Measurements from ENCODE around the gene CASK.

DNA sequence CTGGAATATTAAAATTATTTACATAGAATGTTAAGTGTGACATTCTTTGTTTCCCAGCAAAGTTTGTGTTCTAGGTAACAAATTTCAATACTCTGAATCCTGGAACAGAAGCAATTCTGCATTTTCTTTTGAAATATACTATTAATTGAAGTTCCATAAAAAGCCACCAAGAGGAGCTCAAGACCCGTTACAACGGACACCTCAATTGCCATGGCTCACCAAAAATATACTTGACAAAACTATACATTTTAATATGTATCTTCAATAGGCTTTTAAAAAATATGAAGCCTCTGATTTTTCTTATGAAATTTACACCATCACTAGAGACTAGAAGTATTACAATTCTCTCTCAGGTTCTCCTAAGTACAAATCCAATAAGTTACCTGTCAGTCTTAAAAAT, 364.8 kb downstream of the CASK start:
- TF ChIP-seq, protein P1, sequence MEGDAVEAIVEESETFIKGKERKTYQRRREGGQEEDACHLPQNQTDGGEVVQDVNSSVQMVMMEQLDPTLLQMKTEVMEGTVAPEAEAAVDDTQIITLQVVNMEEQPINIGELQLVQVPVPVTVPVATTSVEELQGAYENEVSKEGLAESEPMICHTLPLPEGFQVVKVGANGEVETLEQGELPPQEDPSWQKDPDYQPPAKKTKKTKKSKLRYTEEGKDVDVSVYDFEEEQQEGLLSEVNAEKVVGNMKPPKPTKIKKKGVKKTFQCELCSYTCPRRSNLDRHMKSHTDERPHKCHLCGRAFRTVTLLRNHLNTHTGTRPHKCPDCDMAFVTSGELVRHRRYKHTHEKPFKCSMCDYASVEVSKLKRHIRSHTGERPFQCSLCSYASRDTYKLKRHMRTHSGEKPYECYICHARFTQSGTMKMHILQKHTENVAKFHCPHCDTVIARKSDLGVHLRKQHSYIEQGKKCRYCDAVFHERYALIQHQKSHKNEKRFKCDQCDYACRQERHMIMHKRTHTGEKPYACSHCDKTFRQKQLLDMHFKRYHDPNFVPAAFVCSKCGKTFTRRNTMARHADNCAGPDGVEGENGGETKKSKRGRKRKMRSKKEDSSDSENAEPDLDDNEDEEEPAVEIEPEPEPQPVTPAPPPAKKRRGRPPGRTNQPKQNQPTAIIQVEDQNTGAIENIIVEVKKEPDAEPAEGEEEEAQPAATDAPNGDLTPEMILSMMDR (IDR thresholded peaks at IDR 0.05): peak; percentile 33 to 48 (median 44)
- no peak for TF ChIP-seq POLR2A (IDR thresholded peaks at IDR 0.05)

Measured in right lobe of liver (tissue), 4 donors.